ENCODE measurements around the gene HSPA6.

The HSPA6 gene

GRCh38 chr1:161481624-161482392 lies 42.5 kb upstream of the HSPA6 start:
- Histone ChIP-seq H3K27ac (ENCODE audit: low read depth, low read length) (no peak overlapping the region), H2AFZ (ENCODE audit: low read depth, low read length, severe bottlenecking) (no peak overlapping the region), H3K4me2 (ENCODE audit: low read depth, low read length, poor library complexity, severe bottlenecking) (no peak overlapping the region), H3K4me3 (ENCODE audit: insufficient read depth, low read length, poor library complexity, severe bottlenecking) (no peak overlapping the region), H3K79me2 (ENCODE audit: insufficient read depth, low read length) (no peaks in the 10 kb centered on the region), H3F3A (ENCODE audit: insufficient read depth) (no peaks in the 10 kb centered on the region), H3K9ac (ENCODE audit: low read length) (no peak overlapping the region), H3K27me3 (ENCODE audit: low read length) (no peaks in the 10 kb centered on the region), H3K9me3 (ENCODE audit: insufficient read depth, low read length) (no peaks in the 10 kb centered on the region), H4K20me1 (ENCODE audit: low read depth, low read length) (no peaks in the 10 kb centered on the region), H3K36me3 (ENCODE audit: low read length) (no peaks in the 10 kb centered on the region), H3K9me2 (replicated peaks; ENCODE audit: insufficient read depth, low read length) (no peaks in the 10 kb centered on the region)
- TF ChIP-seq CTCF (IDR thresholded peaks at IDR 0.05; ENCODE audit: insufficient read depth, low read length, poor library complexity, severe bottlenecking) = no peak
- TF ChIP-seq EZH2phosphoT487 (conservative IDR thresholded peaks at IDR 0.05; ENCODE audit: low read length) = no peak

GRCh38 chr1:161482610-161483009 lies 41.7 kb upstream of the HSPA6 start:
- no peaks in the 10 kb centered on the region for H3K9me2 ChIP-seq (replicated peaks; ENCODE audit: insufficient read depth, low read length)
- no peak overlapping the region for H2AFZ ChIP-seq (ENCODE audit: low read depth, low read length, severe bottlenecking)
- H3K9me3 ChIP-seq (ENCODE audit: insufficient read depth, low read length) = no peaks in the 10 kb centered on the region
- TF ChIP-seq EZH2phosphoT487 (conservative IDR thresholded peaks at IDR 0.05; ENCODE audit: low read length) (no peak), CTCF (IDR thresholded peaks at IDR 0.05; ENCODE audit: insufficient read depth, low read length, poor library complexity, severe bottlenecking) (no peak)
- no peak overlapping the region for H3K27ac ChIP-seq (ENCODE audit: low read depth, low read length)
- no peak overlapping the region for H3K9ac ChIP-seq (ENCODE audit: low read length)
- H3K36me3 ChIP-seq (ENCODE audit: low read length) = no peaks in the 10 kb centered on the region
- no peak overlapping the region for H3K4me3 ChIP-seq (ENCODE audit: insufficient read depth, low read length, poor library complexity, severe bottlenecking)
- no peaks in the 10 kb centered on the region for H4K20me1 ChIP-seq (ENCODE audit: low read depth, low read length)
- H3K4me2 ChIP-seq (ENCODE audit: low read depth, low read length, poor library complexity, severe bottlenecking) = no peak overlapping the region
- no peaks in the 10 kb centered on the region for H3F3A ChIP-seq (ENCODE audit: insufficient read depth)
- no peaks in the 10 kb centered on the region for H3K27me3 ChIP-seq (ENCODE audit: low read length)
- H3K79me2 ChIP-seq (ENCODE audit: insufficient read depth, low read length) = no peaks in the 10 kb centered on the region

- H4K20me1 ChIP-seq (ENCODE audit: low read depth, low read length) = no peaks in the 10 kb centered on the region
- H3K27me3 ChIP-seq (ENCODE audit: low read length) = no peaks in the 10 kb centered on the region
- H3K27ac ChIP-seq (ENCODE audit: low read depth, low read length) = no peak overlapping the region
- no peak overlapping the region for H3K4me2 ChIP-seq (ENCODE audit: low read depth, low read length, poor library complexity, severe bottlenecking)
- H3K4me3 ChIP-seq (ENCODE audit: insufficient read depth, low read length, poor library complexity, severe bottlenecking) = no peak overlapping the region
- H3K9me3 ChIP-seq (ENCODE audit: insufficient read depth, low read length) = no peaks in the 10 kb centered on the region
- H3K36me3 ChIP-seq (ENCODE audit: low read length) = no peaks in the 10 kb centered on the region
- no peak overlapping the region for H2AFZ ChIP-seq (ENCODE audit: low read depth, low read length, severe bottlenecking)
- no peaks in the 10 kb centered on the region for H3F3A ChIP-seq (ENCODE audit: insufficient read depth)
- H3K9me2 ChIP-seq (replicated peaks; ENCODE audit: insufficient read depth, low read length) = no peaks in the 10 kb centered on the region
- TF ChIP-seq EZH2phosphoT487 (conservative IDR thresholded peaks at IDR 0.05; ENCODE audit: low read length) (no peak), CTCF (IDR thresholded peaks at IDR 0.05; ENCODE audit: insufficient read depth, low read length, poor library complexity, severe bottlenecking) (no peak)
- no peak overlapping the region for H3K9ac ChIP-seq (ENCODE audit: low read length)
- no peaks in the 10 kb centered on the region for H3K79me2 ChIP-seq (ENCODE audit: insufficient read depth, low read length)
These were observed 41.0 kb upstream of the HSPA6 start for GRCh38 chr1:161483361-161483760.

Data from SU-DHL-6 (cell line).